ENCODE results near the gene TEX38. TPM values are rescaled to one million over a fixed set of nuclear protein-coding genes. Genes with fewer than 3 reads are reported as not detected.

Gene TEX38
- total RNA-seq, 3 donors from 2014 or later = not detected

GRCh38 chr1:46684670-46685069 lies 13.0 kb downstream of the TEX38 start:
- Histone ChIP-seq H3K4me1 (ENCODE audit: low read depth) (peaks cover 31% of the 10 kb centered on the region), H3K9me3 (no peaks in the 10 kb centered on the region), H3K36me3 (ENCODE audit: low read depth) (peaks cover 5% of the 10 kb centered on the region), H3K4me3 (no peak overlapping the region)
- intact Hi-C loops (cut with DNase I, micrococcal nuclease) = no loop called here
- DNase-seq = no peak
- TF ChIP-seq CTCF (IDR thresholded peaks at IDR 0.05) = no peak
- no peak for ATAC-seq

- Histone ChIP-seq H3K4me1 (ENCODE audit: low read depth) (peaks cover 31% of the 10 kb centered on the region), H3K9me3 (no peaks in the 10 kb centered on the region), H3K36me3 (ENCODE audit: low read depth) (peaks cover 5% of the 10 kb centered on the region), H3K4me3 (no peak overlapping the region)
- intact Hi-C loops (cut with DNase I, micrococcal nuclease) = no loop called here
- DNase-seq (no peak), ATAC-seq (no peak)
- no peak for TF ChIP-seq CTCF (IDR thresholded peaks at IDR 0.05)
Measured at GRCh38 chr1:46686255-46686654, 14.6 kb downstream of the TEX38 start.

- peaks cover 5% of the 10 kb centered on the region for H3K36me3 ChIP-seq (ENCODE audit: low read depth)
- ATAC-seq (peak; percentile 97), DNase-seq (peak; percentile 87 to 97 (median 90))
- peaks cover 31% of the 10 kb centered on the region for H3K4me1 ChIP-seq (ENCODE audit: low read depth)
- no peak overlapping the region for H3K4me3 ChIP-seq
- intact Hi-C loops (cut with DNase I, micrococcal nuclease) = no loop called here
- H3K9me3 ChIP-seq = no peaks in the 10 kb centered on the region
- TF ChIP-seq CTCF (IDR thresholded peaks at IDR 0.05) = no peak
Measured at GRCh38 chr1:46687093-46687659, 15.5 kb downstream of the TEX38 start.

GRCh38 chr1:46687921-46688509 lies 16.4 kb downstream of the TEX38 start:
- TF ChIP-seq CTCF (IDR thresholded peaks at IDR 0.05) = no peak
- DNase-seq (peak in 1 of 3 donors; percentile 36), ATAC-seq (no peak)
- Histone ChIP-seq H3K4me1 (ENCODE audit: low read depth) (peaks cover 32% of the 10 kb centered on the region), H3K4me3 (no peak overlapping the region), H3K9me3 (no peaks in the 10 kb centered on the region), H3K36me3 (ENCODE audit: low read depth) (peaks cover 5% of the 10 kb centered on the region)
- intact Hi-C loops (cut with DNase I, micrococcal nuclease) = no loop called here

- no peak for DNase-seq
- ATAC-seq = no peak
- H3K36me3 ChIP-seq (ENCODE audit: low read depth) = peaks cover 5% of the 10 kb centered on the region
- no peaks in the 10 kb centered on the region for H3K9me3 ChIP-seq
- H3K4me3 ChIP-seq = no peak overlapping the region
- H3K4me1 ChIP-seq (ENCODE audit: low read depth) = peaks cover 34% of the 10 kb centered on the region
- no peak for TF ChIP-seq CTCF (IDR thresholded peaks at IDR 0.05)
- intact Hi-C loops (cut with DNase I, micrococcal nuclease) = no loop called here
Measured at GRCh38 chr1:46689356-46689755, 17.7 kb downstream of the TEX38 start.
